Peyer's patch (tissue), 4 donors: ENCODE measurements around the gene ATP9A. TPM values are rescaled to one million over a fixed set of nuclear protein-coding genes. Genes with fewer than 3 reads are reported as not detected.
"Not testable (repeated sequence)": the region's sequence is repeated elsewhere in the genome, so short reads cannot be mapped to it uniquely, and the experiment has no call there.

Source experiments
- DNase-seq, 3 donors: peaks; one replicate each; pipeline ENCODE4 v3.0.0-alpha.2; 2017 to 2019
- H3K27ac ChIP-seq, 4 donors: fragments of 200-600 bp; sonication (generic); one replicate each; pipeline ENCODE4 v1.5.1; 2016 to 2019
- H3K27me3 ChIP-seq, 2 donors: fragments of 200-600 bp; sonication (generic); one replicate each; pipeline ENCODE4 v1.5.1; 2019
- H3K36me3 ChIP-seq, 3 donors: fragments of 200-600 bp; sonication (generic); one replicate each; pipeline ENCODE4 v1.5.1; 2016 to 2019
- H3K4me1 ChIP-seq, 4 donors: fragments of 200-600 bp; sonication (generic); one replicate each; pipeline ENCODE4 v1.5.1; 2016 to 2019
- H3K4me3 ChIP-seq, 4 donors: fragments of 200-600 bp; sonication (generic); 1 replicate in 3 of 4; 2 replicates in 1 of 4; pipeline ENCODE4 v1.5.1; 2016 to 2019; ENCODE audit warnings: mild to moderate bottlenecking in 1 of 4
- H3K9me3 ChIP-seq, 4 donors: fragments of 200-600 bp; sonication (generic); one replicate each; pipeline ENCODE4 v1.5.1; 2016 to 2019; ENCODE audit warnings: mild to moderate bottlenecking in 1 of 4
- POLR2A ChIP-seq, 2 donors: fragments of 450-650 bp; IDR thresholded peaks; one replicate each; pipeline ENCODE4 v1.5.1; 2017; ENCODE audit warnings: antibody characterized with exemption in 2 of 2, mild to moderate bottlenecking in 2 of 2, moderate library complexity in 2 of 2
- total RNA-seq, 4 donors: library from RNA; depleted of rRNA; stranded (reverse); fragments of >200 nt; gene quantifications; one replicate each; pipeline ENCODE4 v1.1.0, GENCODE V29; 2016
- TF ChIP-seq, protein P1 (sequence below), 6 experiments: fragments of 450-650 bp in 4 of 6; fragments of 200-600 bp in 2 of 6; sonication (generic) in 1 of 6; IDR thresholded peaks; one replicate each; pipeline ENCODE4 v1.5.1; 2017 to 2019; ENCODE audit warnings: antibody characterized with exemption in 6 of 6, mild to moderate bottlenecking in 3 of 6, moderate library complexity in 1 of 6

Gene ATP9A, protein sequence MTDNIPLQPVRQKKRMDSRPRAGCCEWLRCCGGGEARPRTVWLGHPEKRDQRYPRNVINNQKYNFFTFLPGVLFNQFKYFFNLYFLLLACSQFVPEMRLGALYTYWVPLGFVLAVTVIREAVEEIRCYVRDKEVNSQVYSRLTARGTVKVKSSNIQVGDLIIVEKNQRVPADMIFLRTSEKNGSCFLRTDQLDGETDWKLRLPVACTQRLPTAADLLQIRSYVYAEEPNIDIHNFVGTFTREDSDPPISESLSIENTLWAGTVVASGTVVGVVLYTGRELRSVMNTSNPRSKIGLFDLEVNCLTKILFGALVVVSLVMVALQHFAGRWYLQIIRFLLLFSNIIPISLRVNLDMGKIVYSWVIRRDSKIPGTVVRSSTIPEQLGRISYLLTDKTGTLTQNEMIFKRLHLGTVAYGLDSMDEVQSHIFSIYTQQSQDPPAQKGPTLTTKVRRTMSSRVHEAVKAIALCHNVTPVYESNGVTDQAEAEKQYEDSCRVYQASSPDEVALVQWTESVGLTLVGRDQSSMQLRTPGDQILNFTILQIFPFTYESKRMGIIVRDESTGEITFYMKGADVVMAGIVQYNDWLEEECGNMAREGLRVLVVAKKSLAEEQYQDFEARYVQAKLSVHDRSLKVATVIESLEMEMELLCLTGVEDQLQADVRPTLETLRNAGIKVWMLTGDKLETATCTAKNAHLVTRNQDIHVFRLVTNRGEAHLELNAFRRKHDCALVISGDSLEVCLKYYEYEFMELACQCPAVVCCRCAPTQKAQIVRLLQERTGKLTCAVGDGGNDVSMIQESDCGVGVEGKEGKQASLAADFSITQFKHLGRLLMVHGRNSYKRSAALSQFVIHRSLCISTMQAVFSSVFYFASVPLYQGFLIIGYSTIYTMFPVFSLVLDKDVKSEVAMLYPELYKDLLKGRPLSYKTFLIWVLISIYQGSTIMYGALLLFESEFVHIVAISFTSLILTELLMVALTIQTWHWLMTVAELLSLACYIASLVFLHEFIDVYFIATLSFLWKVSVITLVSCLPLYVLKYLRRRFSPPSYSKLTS
- total RNA-seq = 10 to 100 TPM; 27.2 to 73.1 (median 48.7) TPM

DNA sequence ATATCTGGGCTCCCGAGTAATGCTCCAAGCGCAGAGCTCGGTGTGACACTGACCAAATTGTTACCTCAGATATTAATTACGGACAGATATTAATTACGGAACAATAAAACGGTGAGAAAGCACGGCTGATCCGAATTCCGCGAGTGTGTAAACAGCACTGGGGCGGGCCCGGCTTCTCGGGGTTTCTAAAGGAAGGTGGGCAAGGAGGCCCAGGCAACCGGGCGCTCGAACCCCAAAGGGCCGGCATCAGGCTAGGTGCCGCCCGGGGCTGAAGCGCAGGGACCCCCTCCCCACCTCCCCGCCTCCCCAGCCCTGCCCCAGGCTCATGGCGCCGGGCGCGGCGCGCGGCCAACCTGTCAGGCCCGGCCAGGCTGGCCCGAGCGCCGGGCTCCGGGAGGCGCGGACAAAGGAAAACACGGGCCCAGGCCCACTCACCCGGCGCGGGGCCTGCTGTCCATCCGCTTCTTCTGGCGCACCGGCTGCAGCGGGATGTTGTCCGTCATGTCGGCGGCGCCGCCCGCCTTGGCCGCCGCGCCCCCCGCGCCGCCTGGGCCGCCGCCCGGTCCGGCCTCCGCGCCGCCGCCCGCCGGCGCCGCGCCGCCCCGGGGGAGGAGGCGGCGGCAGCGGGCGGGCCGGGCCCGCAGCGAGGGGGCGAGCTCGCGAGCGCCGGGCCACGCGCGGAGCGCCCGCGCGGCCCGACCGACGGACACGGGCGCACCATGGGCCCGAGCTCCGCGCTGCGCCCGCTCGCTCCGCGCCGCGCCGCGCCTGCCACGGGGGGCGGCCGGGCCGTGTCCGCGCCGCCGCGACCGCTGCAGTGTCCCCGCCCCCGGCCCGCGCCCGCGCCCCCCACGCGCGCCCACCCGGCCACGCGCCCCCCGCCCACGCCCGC is at the start of gene ATP9A:
TSS of gene ATP9A (minus strand) at position 524 of the 892 bp plus-strand sequence. CDS start at position 503, 21 bp downstream.
- Histone ChIP-seq H3K4me3 (peak within 1 kb of the TSS; percentile 48 to 99 (median 69)), H3K27me3 (no peaks in the 10 kb centered on the region), H3K9me3 (no peaks in the 10 kb centered on the region), H3K36me3 (no peaks in the 10 kb centered on the region), H3K27ac (peak within 1 kb of the TSS; percentile 60 to 90 (median 74)), H3K4me1 (peaks cover 0 to 8% (median 2%) of the 10 kb centered on the region in 4 donors)
- TF ChIP-seq, protein P1, sequence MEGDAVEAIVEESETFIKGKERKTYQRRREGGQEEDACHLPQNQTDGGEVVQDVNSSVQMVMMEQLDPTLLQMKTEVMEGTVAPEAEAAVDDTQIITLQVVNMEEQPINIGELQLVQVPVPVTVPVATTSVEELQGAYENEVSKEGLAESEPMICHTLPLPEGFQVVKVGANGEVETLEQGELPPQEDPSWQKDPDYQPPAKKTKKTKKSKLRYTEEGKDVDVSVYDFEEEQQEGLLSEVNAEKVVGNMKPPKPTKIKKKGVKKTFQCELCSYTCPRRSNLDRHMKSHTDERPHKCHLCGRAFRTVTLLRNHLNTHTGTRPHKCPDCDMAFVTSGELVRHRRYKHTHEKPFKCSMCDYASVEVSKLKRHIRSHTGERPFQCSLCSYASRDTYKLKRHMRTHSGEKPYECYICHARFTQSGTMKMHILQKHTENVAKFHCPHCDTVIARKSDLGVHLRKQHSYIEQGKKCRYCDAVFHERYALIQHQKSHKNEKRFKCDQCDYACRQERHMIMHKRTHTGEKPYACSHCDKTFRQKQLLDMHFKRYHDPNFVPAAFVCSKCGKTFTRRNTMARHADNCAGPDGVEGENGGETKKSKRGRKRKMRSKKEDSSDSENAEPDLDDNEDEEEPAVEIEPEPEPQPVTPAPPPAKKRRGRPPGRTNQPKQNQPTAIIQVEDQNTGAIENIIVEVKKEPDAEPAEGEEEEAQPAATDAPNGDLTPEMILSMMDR (IDR thresholded peaks at IDR 0.05) = peak in 1 of 6 experiments; percentile 1
- no peak for TF ChIP-seq POLR2A (IDR thresholded peaks at IDR 0.05)
- peak in 2 of 3 donors; percentile 51 to 65 for DNase-seq

DNA sequence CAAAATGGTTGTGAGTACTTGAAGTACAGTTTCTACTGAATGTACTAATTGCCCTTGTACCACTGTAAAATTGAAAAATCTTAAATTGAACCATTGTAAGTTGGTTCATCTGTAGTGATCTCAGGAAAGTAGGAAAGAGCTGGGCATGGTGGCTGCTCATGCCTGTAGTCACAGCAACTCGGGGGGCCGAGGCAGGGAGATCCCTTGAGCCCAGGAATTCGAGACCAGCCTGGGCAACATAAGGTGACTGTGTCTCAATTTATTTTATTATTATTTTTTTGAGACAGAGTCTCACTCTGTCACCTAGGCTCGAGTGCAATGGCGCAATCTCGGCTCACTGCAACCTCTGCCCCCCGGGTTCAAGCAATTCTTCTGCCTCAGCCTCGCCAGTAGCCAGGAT is 48.7 kb upstream of the ATP9A start:
- not testable (repeated sequence) for DNase-seq, H3K27me3 ChIP-seq, H3K9me3 ChIP-seq, H3K4me3 ChIP-seq, H3K36me3 ChIP-seq, H3K4me1 ChIP-seq, H3K27ac ChIP-seq

DNA sequence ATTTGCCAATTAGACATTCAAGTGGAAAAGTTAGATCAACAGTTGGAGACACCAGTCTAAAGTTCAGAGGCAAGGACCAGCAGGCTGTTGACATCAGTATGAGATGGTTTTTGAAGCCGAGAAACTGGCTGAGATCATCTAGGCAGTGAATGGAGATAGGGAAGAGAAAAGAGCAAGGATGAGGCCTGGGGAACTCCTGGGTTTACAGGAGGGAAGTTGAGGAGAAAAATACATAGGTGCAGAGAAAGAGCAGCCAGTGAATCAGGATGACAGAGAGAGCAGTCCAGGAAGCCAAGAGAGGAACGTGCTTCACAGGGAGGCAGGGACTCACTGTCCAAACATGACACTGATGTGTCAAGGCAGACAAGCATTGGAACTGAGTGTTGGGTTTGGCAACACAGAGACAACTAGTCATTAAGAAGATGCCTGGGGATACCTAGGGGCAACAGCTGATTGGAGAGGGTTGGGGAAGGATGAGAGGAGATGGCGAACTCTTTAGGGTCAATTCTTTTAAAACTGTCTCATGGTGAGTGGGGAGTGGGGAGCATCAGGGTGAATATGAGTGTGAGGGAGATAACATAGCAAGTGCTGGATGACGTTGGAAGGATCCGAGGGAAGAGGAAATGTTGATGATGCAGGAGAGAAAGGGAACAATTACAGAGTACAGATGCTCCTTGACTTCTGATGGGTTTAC is 47.3 kb upstream of the ATP9A start:
- H3K9me3 ChIP-seq = no peaks in the 10 kb centered on the region
- H3K27ac ChIP-seq = no peak overlapping the region
- no peak overlapping the region for H3K4me3 ChIP-seq
- no peaks in the 10 kb centered on the region for H3K27me3 ChIP-seq
- TF ChIP-seq, protein P1 (IDR thresholded peaks at IDR 0.05) = no peak
- no peak for TF ChIP-seq POLR2A (IDR thresholded peaks at IDR 0.05)
- no peak for DNase-seq
- no peaks in the 10 kb centered on the region for H3K36me3 ChIP-seq
- no peaks in the 10 kb centered on the region for H3K4me1 ChIP-seq

DNA sequence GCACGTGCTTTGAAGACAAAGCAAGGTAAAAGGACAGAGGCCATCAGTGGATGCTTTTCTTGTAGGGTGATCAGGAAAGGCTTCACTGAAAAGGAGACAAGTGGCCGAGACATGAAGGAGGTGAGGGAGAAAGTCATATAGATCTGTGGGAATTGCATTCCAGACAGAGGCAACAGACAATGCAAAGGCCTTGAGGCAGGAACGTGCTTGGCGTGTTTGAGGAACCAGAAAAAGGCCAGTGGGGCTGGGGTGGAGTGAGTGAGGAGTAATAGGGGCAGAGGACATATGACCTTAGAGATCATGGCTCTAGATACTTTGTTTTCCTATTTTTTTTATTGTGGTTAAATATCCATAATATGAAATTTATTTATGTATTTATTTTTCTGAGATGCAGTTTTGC is 44.7 kb upstream of the ATP9A start:
- DNase-seq = no peak
- Histone ChIP-seq H3K27me3 (no peaks in the 10 kb centered on the region), H3K4me1 (no peaks in the 10 kb centered on the region), H3K36me3 (no peaks in the 10 kb centered on the region), H3K27ac (no peak overlapping the region), H3K9me3 (no peaks in the 10 kb centered on the region), H3K4me3 (no peak overlapping the region)
- TF ChIP-seq, protein P1 (IDR thresholded peaks at IDR 0.05) = no peak
- no peak for TF ChIP-seq POLR2A (IDR thresholded peaks at IDR 0.05)

DNA sequence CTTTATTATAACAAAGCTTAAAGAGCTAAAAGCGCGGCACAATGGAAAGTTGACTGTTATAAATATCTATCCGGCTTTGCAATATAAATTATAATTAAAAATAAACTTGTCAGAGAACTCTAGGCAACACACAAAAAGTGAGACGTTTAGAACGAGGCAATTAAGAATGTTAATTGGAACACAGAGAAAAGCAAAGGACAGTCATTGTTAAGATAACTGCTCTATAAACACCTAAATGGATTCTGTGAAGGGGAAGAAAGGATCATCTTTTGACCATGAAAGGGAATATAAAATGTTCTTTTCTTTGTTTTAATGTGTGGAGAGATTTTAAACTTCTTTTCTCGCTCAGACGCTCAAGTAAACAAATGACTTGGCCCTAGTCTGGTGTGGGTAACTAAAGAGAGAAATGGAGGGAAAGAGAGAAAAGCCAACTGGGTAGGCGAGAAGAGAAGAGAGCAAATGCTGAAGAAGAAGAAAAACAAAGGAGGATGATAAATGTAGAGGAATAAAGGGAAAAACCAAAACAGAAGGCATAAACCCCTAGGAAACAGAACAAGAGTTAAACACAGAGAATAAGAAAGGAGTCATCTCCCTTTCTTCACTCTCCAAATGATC is 43.4 kb upstream of the ATP9A start:
- H3K27ac ChIP-seq = no peak overlapping the region
- no peak for TF ChIP-seq POLR2A (IDR thresholded peaks at IDR 0.05)
- TF ChIP-seq, protein P1 (IDR thresholded peaks at IDR 0.05) = no peak

More for the DNA sequence above, 43.4 kb upstream of the ATP9A start:
- H3K36me3 ChIP-seq = no peaks in the 10 kb centered on the region
- H3K27me3 ChIP-seq = no peaks in the 10 kb centered on the region
- DNase-seq = no peak
- no peak overlapping the region for H3K4me3 ChIP-seq
- H3K4me1 ChIP-seq = no peaks in the 10 kb centered on the region
- H3K9me3 ChIP-seq = no peaks in the 10 kb centered on the region
